Thymus (tissue), 11 donors: ENCODE results near the gene LPP. TPM values are rescaled to one million over a fixed set of nuclear protein-coding genes. Genes with fewer than 3 reads are reported as not detected.

Source experiments
- DNase-seq, 9 donors: peaks; one replicate each; pipeline ENCODE4 v3.0.0-alpha.2; 2013; ENCODE audit warnings: low spot score in 9 of 9, low read depth in 6 of 9, missing footprints in 1 of 9
- H3K27ac ChIP-seq, 2 donors: one replicate each; pipeline ENCODE4 v1.5.1; 2013; ENCODE audit warnings: control low read depth in 1 of 2, low read depth in 1 of 2, low read length in 1 of 2, mild to moderate bottlenecking in 1 of 2, moderate library complexity in 1 of 2
- H3K27me3 ChIP-seq, 2 donors: one replicate each; pipeline ENCODE4 v1.5.1; 2013; ENCODE audit warnings: low read length in 1 of 2; ENCODE audit not compliant: control insufficient read depth in 2 of 2, insufficient read depth in 1 of 2
- H3K36me3 ChIP-seq, 2 donors: one replicate each; pipeline ENCODE4 v1.5.1; 2013; ENCODE audit warnings: low read length in 1 of 2, mild to moderate bottlenecking in 1 of 2, moderate library complexity in 1 of 2; ENCODE audit not compliant: control insufficient read depth in 2 of 2, insufficient read depth in 2 of 2
- H3K4me1 ChIP-seq, 2 donors: one replicate each; pipeline ENCODE4 v1.5.1; 2013; ENCODE audit warnings: low read length in 2 of 2; ENCODE audit not compliant: control insufficient read depth in 2 of 2, insufficient read depth in 2 of 2
- H3K4me3 ChIP-seq, 2 donors: one replicate each; pipeline ENCODE4 v1.5.1; 2013; ENCODE audit warnings: low read length in 2 of 2, control low read depth in 1 of 2, mild to moderate bottlenecking in 1 of 2
- H3K9me3 ChIP-seq, 2 donors: one replicate each; pipeline ENCODE4 v1.5.1; 2013; ENCODE audit warnings: low read length in 1 of 2, mild to moderate bottlenecking in 1 of 2; ENCODE audit not compliant: control insufficient read depth in 2 of 2, insufficient read depth in 1 of 2
- WGBS: extraction: QIAGEN DNeasy Blood & Tissue Kit; methylation state at CpG from one replicate; pipeline ENCODE4 v1.1.7; 2013; 5-methylcytosine and 5-hydroxymethylcytosine counted together
- polyA plus RNA-seq: library from polyadenylated mRNA; stranded (reverse); fragments of 200-250 nt; gene quantifications from one replicate; pipeline ENCODE4 v1.2.3, GENCODE V29; 2013
- total RNA-seq: library from RNA; stranded (reverse); fragments of 120-200 nt; gene quantifications from one replicate; pipeline ENCODE4 v1.2.4, GENCODE V29; 2013
- donor health status: healthy.

The LPP gene
- total and polyA plus RNA-seq, 2 donors = 6.5 to 9.2 TPM

DNA sequence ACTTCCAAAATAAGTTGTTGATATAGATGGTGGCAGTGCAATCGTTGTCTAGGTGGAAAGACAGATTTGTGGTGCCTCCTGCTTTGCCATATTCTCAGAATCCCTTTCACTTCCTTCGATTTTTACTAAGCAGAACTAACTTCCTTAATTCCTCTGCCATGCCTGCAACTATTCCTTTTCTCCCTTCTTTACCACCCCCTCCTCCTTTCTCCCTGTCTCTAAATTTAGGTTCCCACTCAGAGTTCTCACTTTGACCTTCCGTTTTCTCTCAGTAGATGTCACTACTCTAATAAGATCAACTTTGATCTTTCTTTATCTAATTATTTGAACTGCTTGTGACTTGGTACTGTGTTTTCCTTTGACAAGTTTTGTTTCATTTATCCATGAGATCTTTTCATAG is 351.2 kb downstream of the LPP start:
- 65% methylated on average over 3 of the region's 3 CpGs for WGBS
- Histone ChIP-seq H3K27me3 (no peaks in the 10 kb centered on the region), H3K4me1 (peaks cover 0 to 6% of the 10 kb centered on the region in 2 donors), H3K4me3 (no peak overlapping the region), H3K9me3 (peaks cover 0 to 3% of the 10 kb centered on the region in 2 donors), H3K36me3 (no peaks in the 10 kb centered on the region), H3K27ac (no peak overlapping the region)
- DNase-seq = no peak

DNA sequence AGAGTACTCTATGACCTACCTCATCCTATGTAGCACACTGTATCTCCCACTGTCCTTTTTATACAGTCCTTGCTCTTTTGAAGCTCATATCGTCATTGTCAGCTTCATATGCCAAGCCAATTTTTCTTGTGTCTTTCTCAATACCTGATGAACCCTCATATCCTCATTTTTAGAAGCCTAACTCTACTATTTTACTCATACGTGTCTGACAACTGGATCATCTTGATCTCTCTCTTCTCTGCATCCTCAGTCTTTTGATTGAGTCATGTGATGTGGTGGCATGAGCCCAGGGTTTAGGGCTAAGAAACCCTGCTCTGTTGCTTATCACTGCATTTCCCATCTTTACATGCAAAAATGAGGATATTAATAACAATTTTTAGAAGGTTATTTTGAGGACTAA is 352.0 kb downstream of the LPP start:
- no peak for DNase-seq
- no peak overlapping the region for H3K27ac ChIP-seq
- H3K9me3 ChIP-seq = peaks cover 0 to 3% of the 10 kb centered on the region in 2 donors
- no peak overlapping the region for H3K4me3 ChIP-seq
- H3K4me1 ChIP-seq = peaks cover 0 to 6% of the 10 kb centered on the region in 2 donors
- H3K36me3 ChIP-seq = no peaks in the 10 kb centered on the region
- H3K27me3 ChIP-seq = no peaks in the 10 kb centered on the region
- 89% methylated on average over 2 of the region's 2 CpGs for WGBS

DNA sequence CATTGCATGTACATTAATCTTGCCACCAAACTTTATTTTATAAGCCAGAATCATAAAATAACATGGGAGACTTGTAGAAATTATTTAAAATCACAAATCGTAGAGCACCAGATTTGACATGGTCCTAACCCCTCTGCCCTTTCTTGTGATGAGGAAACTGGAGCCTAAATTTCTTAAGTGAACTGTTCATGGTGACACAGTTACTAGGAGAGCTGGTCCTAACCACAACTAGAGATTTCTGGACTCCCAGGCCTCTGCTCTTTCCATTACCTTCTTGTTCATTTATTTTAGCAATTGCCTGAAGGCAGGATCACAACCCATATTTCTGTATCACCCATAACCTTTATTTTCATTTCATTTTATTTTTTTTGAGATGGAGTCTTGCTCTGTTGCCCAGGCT is 352.5 kb downstream of the LPP start:
- Histone ChIP-seq H3K9me3 (peaks cover 0 to 3% of the 10 kb centered on the region in 2 donors), H3K36me3 (no peaks in the 10 kb centered on the region), H3K27me3 (no peaks in the 10 kb centered on the region), H3K4me1 (peaks cover 0 to 6% of the 10 kb centered on the region in 2 donors), H3K4me3 (no peak overlapping the region), H3K27ac (no peak overlapping the region)
- WGBS = 99% methylated on average over 1 of the region's 1 CpG
- DNase-seq = no peak

DNA sequence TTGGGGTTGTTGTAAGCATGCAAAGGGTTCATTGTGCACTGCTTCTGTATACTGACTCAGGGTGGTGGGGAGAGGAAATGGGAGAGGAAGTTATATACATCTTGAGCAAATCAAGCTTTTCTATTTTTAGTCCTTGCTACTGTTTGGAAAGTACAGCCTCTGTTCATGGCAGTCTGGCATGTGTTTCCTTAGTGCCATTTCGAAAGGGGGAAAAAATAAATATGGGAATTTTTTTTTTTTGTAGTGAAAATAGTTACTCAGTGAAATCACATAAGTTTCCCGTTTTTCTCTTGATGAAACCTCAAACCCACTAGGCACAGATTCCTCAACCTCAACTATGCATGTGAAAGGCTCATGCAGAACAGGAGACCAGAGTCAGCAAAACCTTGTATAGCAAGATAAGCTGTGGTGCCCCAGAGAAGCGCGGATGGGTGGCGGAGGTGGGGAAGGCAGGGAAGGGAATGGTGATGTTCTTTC is 353.3 kb downstream of the LPP start:
- 17% methylated on average over 5 of the region's 5 CpGs for whole genome bisulfite sequencing
- H3K9me3 ChIP-seq = peaks cover 0 to 3% of the 10 kb centered on the region in 2 donors
- no peak overlapping the region for H3K4me3 ChIP-seq
- peaks cover 0 to 6% of the 10 kb centered on the region in 2 donors for H3K4me1 ChIP-seq
- no peaks in the 10 kb centered on the region for H3K27me3 ChIP-seq
- DNase-seq = peak in 7 of 9 donors; percentile 15 to 69 (median 32)
- peak overlapping the region in 1 of 2 donors; percentile 38 for H3K27ac ChIP-seq
- H3K36me3 ChIP-seq = no peaks in the 10 kb centered on the region

DNA sequence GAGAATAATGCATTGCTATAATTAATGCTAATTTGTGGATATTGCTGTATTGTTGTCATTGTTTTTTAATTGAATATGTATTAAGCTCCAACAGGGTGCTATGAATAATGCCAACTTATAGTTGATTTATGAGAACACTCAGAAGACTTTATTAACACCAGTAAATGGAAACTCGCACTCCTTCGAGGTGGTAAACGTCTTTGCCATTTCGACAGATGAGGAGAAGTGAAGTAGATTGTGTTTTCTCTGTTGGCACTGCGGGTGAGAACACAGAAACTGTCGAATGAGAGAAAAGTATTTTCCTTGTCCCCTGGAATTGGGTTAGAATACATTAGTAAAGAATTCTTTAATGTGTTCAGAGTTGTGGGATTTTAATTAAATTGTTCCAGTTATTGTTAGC is 354.5 kb downstream of the LPP start:
- no peaks in the 10 kb centered on the region for H3K27me3 ChIP-seq
- H3K4me1 ChIP-seq = peaks cover 0 to 6% of the 10 kb centered on the region in 2 donors
- no peak for DNase-seq
- 97% methylated on average over 6 of the region's 6 CpGs for WGBS
- H3K27ac ChIP-seq = no peak overlapping the region
- peaks cover 0 to 3% of the 10 kb centered on the region in 2 donors for H3K9me3 ChIP-seq
- no peak overlapping the region for H3K4me3 ChIP-seq
- no peaks in the 10 kb centered on the region for H3K36me3 ChIP-seq

DNA sequence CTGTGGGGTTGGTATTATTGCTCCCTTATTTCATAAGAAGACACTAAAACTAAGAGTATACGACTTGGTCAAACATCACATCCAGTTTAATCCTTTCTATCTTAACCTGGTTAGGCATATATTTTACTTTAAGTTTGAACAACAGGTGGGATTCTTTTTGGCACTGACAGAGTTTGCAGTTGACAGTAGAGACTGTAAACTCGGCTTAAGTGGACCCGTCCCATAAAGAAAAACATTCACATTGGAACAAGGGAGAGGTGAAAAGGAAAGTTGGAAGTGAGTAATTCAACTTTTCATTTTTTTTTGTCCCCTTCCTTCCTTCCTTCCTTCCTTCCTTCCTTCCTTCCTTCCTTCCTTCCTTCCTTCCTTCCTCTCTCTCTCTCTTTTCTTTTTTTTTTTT is 355.4 kb downstream of the LPP start:
- Histone ChIP-seq H3K36me3 (no peaks in the 10 kb centered on the region), H3K27ac (no peak overlapping the region), H3K27me3 (no peaks in the 10 kb centered on the region), H3K4me3 (no peak overlapping the region), H3K9me3 (peaks cover 0 to 3% of the 10 kb centered on the region in 2 donors), H3K4me1 (peaks cover 0 to 6% of the 10 kb centered on the region in 2 donors)
- WGBS = over 99% methylated on average over 3 of the region's 3 CpGs
- no peak for DNase-seq

DNA sequence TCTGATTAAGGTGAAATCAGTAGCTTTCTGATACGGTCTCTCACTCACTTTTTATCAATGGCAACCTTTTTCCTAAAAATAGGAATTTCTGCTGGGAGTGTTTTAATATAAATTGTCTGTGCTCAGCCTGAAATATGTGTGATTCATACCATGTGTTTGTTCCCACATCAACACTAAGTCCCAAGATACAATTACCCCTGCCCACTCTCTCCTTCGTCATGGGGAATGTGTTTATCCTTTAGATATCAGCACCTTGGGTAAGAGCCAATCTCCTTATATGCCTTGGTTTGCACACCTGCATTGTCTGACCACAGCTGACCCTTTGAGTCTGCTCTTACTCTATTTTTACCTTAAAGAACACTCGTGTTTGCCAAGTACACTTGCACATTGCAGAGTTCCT is 356.4 kb downstream of the LPP start:
- Histone ChIP-seq H3K27me3 (no peaks in the 10 kb centered on the region), H3K9me3 (no peaks in the 10 kb centered on the region), H3K36me3 (no peaks in the 10 kb centered on the region), H3K4me1 (peaks cover 0 to 6% of the 10 kb centered on the region in 2 donors), H3K27ac (no peak overlapping the region), H3K4me3 (no peak overlapping the region)
- WGBS = 96% methylated on average over 3 of the region's 3 CpGs
- DNase-seq = no peak

DNA sequence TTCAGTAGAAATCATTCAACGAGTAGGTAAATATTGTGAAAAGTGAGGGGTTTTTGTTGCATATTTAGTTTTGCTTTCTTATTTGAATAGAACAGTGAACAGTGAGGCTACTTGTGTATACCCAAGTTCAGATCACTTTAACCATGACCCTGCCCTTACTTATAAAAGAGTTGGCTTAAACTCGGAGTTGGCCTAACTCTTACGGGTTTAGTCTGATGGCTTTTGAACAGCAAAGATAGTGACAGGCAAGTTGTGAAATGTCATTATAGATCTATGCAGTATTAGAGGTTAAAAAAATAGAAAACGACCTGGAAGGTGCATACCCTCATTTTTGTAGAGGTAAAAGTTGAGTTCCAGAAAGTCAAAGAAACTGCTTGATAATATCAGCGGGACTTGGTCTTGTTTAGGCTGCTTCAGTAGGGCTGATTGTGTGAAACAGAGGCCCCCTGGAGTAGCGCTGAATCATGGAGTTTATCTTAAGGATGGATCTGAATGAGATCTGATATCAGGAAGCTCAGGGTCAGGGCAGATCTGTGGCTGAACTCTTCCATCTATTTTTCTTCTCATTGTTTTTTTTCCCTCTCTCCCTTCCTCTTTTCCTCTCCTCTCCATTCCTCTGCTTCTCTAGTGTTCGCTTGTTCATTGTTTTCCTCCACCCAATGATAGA is 359.8 kb downstream of the LPP start:
- Histone ChIP-seq H3K36me3 (no peaks in the 10 kb centered on the region), H3K9me3 (no peaks in the 10 kb centered on the region), H3K27ac (no peak overlapping the region), H3K4me1 (no peaks in the 10 kb centered on the region), H3K4me3 (no peak overlapping the region), H3K27me3 (no peaks in the 10 kb centered on the region)
- 98% methylated on average over 7 of the region's 7 CpGs for WGBS
- DNase-seq = no peak

DNA sequence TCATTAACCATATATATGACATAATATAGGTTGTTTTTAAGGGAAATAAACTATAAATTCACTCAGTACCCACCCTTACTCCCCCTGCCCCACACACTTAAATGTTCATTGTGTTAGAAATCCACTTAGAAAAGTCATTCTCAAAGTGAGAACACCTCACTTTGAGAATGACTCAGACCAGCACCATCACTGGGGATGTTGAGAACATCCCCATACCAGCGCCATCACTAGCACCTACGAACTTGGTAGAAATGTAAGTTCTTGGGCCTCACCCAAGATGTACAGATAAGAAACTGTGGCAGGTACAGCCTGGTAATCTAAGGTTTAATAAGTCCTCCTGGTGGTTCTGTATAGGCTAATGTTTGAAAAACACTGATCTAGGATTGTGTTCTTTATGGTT is 362.6 kb downstream of the LPP start:
- no peak overlapping the region for H3K27ac ChIP-seq
- WGBS = 95% methylated on average over 2 of the region's 2 CpGs
- no peaks in the 10 kb centered on the region for H3K9me3 ChIP-seq
- no peaks in the 10 kb centered on the region for H3K27me3 ChIP-seq
- H3K36me3 ChIP-seq = no peaks in the 10 kb centered on the region
- no peaks in the 10 kb centered on the region for H3K4me1 ChIP-seq
- DNase-seq = no peak
- H3K4me3 ChIP-seq = no peak overlapping the region
